Posterior vena cava (tissue), 2 donors: ENCODE data around the gene SLC30A10. TPM values are rescaled to one million over a fixed set of nuclear protein-coding genes. Genes with fewer than 3 reads are reported as not detected.

Experiments used
- total RNA-seq, 2 donors: library from RNA; stranded (reverse); fragmentation: NEBNext Ultra II Directional; extraction: Animal tissue kit (Norgen Biotek cat#: 25700); gene quantifications; one replicate each; pipeline ENCODE4 v1.2.1, GENCODE V29; 2021
- donor health status: DM: yes; HTN: yes; CAD: no.
- donor health status: DM: yes; HTN: yes; CAD: no.

The SLC30A10 gene
- total RNA-seq, 2 donors from 2014 or later: not detected

Other genes with a start within 250 kb of the SLC30A10 start
- 10 to 100 TPM; 77.7 to 90.1 TPM for gene EPRS1, start 117.9 kb upstream of the SLC30A10 start, total RNA-seq
- gene BPNT1, start 161.2 kb upstream of the SLC30A10 start, total RNA-seq: 10 to 100 TPM; 12.8 to 14.5 TPM
- gene IARS2, start 165.6 kb upstream of the SLC30A10 start, total RNA-seq: 10 to 100 TPM; 43.4 to 52.0 TPM